Mesothelial cell of epicardium (in vitro differentiated cells): ENCODE results near the gene NME1. TPM values are rescaled to one million over a fixed set of nuclear protein-coding genes. Genes with fewer than 3 reads are reported as not detected.
A peak's percentile ranks its signal among the peaks of the same experiment; 100 is the strongest.

ENCODE experiments used
- DNase-seq, 2 experiments: peaks; one replicate each; pipeline ENCODE4 v3.0.0; 2021; ENCODE audit warnings: low spot score in 2 of 2; ENCODE audit not compliant: unreplicated experiment in 2 of 2
- H3K27ac Mint-ChIP-seq: 2 replicates; pipeline ENCODE4 v1.8.0; 2021; ENCODE audit warnings: mixed read lengths
- H3K27me3 Mint-ChIP-seq: 2 replicates; pipeline ENCODE4 v1.8.0; 2021; ENCODE audit warnings: low read depth, mixed read lengths
- H3K36me3 Mint-ChIP-seq: 2 replicates; pipeline ENCODE4 v1.8.0; 2021; ENCODE audit warnings: mixed read lengths
- H3K4me1 Mint-ChIP-seq: 2 replicates; pipeline ENCODE4 v1.8.0; 2021; ENCODE audit warnings: mixed read lengths
- H3K4me3 Mint-ChIP-seq: 2 replicates; pipeline ENCODE4 v1.8.0; 2021; ENCODE audit warnings: mild to moderate bottlenecking, moderate library complexity, mixed read lengths
- H3K9me3 Mint-ChIP-seq: 2 replicates; pipeline ENCODE4 v1.8.0; 2021; ENCODE audit warnings: mixed read lengths
- CTCF ChIP-seq: fragments of 200-600 bp; sonication (generic); IDR thresholded peaks from one replicate; pipeline ENCODE4 v1.5.0; 2021; ENCODE audit warnings: antibody characterized with exemption; ENCODE audit not compliant: unreplicated experiment
- total RNA-seq: library from RNA; stranded (reverse); gene quantifications from 3 replicates; pipeline ENCODE4 v1.2.1, GENCODE V29; 2021

NME1 gene
- total RNA-seq, 1 donor from 2014 or later: 114 TPM

- no peaks in the 10 kb centered on the region for H3K9me3 Mint-ChIP-seq
- peak overlapping the region; percentile 89 for H3K4me3 Mint-ChIP-seq
- peaks cover 13% of the 10 kb centered on the region for H3K4me1 Mint-ChIP-seq
- H3K27me3 Mint-ChIP-seq: no peaks in the 10 kb centered on the region
- TF ChIP-seq CTCF: no peak
- no peak for DNase-seq
- peak overlapping the region; percentile 90 for H3K27ac Mint-ChIP-seq
- H3K36me3 Mint-ChIP-seq: peaks cover 36% of the 10 kb centered on the region
Measured at GRCh38 chr17:51164911-51165679, 11.7 kb downstream of the NME1 start.

GRCh38 chr17:51165680-51166197, 12.4 kb downstream of the NME1 start:
- peaks cover 34% of the 10 kb centered on the region for H3K36me3 Mint-ChIP-seq
- no peak for TF ChIP-seq CTCF
- no peaks in the 10 kb centered on the region for H3K27me3 Mint-ChIP-seq
- DNase-seq: peak in 1 of 2 experiments; percentile 50
- H3K4me1 Mint-ChIP-seq: peaks cover 13% of the 10 kb centered on the region
- H3K4me3 Mint-ChIP-seq: peak overlapping the region; percentile 89
- no peaks in the 10 kb centered on the region for H3K9me3 Mint-ChIP-seq
- H3K27ac Mint-ChIP-seq: peak overlapping the region; percentile 90

GRCh38 chr17:51166198-51166986, 13.0 kb downstream of the NME1 start, which contains the start of gene NME2:
NME2 (plus strand) TSS chr17:51166411; CDS start chr17:51166831, 420 bp downstream.
- Mint-ChIP-seq H3K36me3 (peaks cover 35% of the 10 kb centered on the region), H3K4me1 (peaks cover 13% of the 10 kb centered on the region), H3K4me3 (peak within 1 kb of the TSS; percentile 89), H3K9me3 (no peaks in the 10 kb centered on the region), H3K27ac (peak within 1 kb of the TSS; percentile 90), H3K27me3 (no peaks in the 10 kb centered on the region)
- no peak for TF ChIP-seq CTCF
- DNase-seq: peak; percentile 65 to 81

GRCh38 chr17:51166987-51167931, 13.9 kb downstream of the NME1 start:
- Mint-ChIP-seq H3K9me3 (no peaks in the 10 kb centered on the region), H3K27me3 (no peaks in the 10 kb centered on the region), H3K27ac (peak overlapping the region; percentile 89), H3K4me1 (peaks cover 13% of the 10 kb centered on the region), H3K36me3 (peaks cover 31% of the 10 kb centered on the region), H3K4me3 (peak overlapping the region; percentile 79)
- DNase-seq: peak; percentile 51 to 80
- peak; percentile 77 for TF ChIP-seq CTCF

GRCh38 chr17:51169340-51169739, 16.0 kb downstream of the NME1 start:
- no peak overlapping the region for H3K4me3 Mint-ChIP-seq
- no peak for DNase-seq

More at GRCh38 chr17:51169340-51169739, 16.0 kb downstream of the NME1 start:
- no peak for TF ChIP-seq CTCF
- H3K4me1 Mint-ChIP-seq: peaks cover 13% of the 10 kb centered on the region
- H3K27me3 Mint-ChIP-seq: no peaks in the 10 kb centered on the region
- H3K9me3 Mint-ChIP-seq: no peaks in the 10 kb centered on the region
- peaks cover 30% of the 10 kb centered on the region for H3K36me3 Mint-ChIP-seq
- no peak overlapping the region for H3K27ac Mint-ChIP-seq
